Raji (cell line): ENCODE measurements around the gene LCE2B.

Source experiments
- POLR2A ChIP-seq: IDR thresholded peaks from 2 replicates; pipeline ENCODE4 v1.6.1; 2011; ENCODE audit warnings: low read depth, low read length, control low read depth; ENCODE audit not compliant: insufficient read depth

LCE2B gene

DNA sequence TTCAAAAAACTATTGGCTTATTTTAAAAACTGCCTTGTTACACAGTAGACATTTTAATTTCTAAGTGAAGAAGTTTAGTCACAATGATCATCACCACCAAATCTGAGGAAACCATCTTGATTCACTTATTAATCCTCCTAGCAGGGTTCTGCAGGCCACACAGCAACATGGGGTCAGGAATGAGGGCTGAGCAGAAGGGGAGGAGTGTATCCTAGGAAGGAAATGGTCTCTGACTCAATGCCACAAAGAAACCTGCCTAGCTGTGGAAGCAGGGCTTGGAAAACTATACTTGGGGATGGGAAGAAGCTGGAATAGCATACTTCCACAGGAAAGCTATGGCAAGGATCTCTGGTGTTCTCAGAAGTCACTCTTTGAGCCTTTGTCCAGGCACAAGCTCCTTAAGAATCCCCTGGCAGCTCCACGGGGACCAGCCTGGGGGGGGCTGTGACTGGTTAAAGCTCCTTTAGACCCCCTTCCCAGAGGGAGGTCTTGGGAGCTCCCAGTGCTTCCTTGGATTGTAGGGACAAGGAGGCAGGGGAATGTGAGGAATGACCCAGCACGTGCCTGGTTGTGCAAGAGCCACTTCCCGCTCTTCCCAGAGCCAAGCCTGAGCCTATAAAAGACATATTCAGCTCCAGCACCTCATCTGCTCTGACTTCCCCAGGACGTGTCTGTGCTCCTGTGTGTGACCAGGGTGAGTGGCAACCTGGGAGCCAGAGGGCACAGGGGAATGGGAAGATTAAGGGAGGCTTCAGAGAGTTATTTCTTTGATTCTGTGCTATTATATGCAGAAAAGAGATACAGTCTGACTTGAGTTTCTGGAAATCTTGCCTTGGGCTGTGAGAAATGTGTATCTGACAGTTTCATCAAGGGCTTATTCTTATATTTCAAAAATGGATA lies 12.0 kb downstream of the LCE2B start, which contains the start of gene LCE2A:
Gene LCE2A, plus strand, starts transcription at position 645 of the 900 bp plus-strand sequence. CDS start 557 bp downstream, outside the sequence.
- no peak for TF ChIP-seq POLR2A

DNA sequence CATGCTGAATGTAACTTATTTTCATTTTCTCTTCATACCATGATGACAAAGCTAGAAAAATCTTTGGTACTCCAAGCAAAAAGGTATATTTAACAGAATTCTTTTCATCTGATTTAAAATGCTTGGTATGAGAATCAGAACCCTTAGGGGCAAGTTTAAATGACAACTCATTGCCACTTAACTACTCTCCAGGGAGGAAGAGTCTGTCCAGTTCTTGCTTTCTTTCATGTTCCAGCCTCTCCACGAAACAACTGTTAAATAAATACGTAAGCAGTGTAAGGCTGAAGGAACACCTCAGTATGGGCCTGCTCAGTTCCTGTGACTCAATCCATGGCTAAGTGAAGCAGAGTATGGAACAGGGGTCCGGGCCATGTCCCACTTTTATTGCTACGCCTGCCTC lies 13.8 kb downstream of the LCE2B start:
- no peak for TF ChIP-seq POLR2A

DNA sequence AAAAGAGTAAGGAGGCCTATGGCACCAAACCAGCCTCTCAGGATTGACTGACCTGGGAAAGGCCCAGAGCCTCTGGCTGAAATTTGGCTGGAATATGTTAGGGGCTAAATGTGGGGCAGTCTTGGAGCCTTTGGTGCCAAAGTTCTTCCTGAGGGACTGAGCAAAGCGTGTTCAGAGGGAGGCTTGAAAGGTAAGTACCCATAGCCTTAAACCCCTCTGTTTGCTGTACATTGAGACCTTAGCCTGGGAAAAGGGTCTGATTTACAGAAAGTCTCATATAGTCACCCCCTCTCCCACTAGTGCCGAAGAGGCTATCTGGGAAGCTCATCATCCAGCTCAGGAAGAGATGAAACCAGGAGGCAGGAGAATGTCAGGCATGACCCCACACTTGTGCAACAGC lies 21.9 kb downstream of the LCE2B start, which contains the start of gene LCE4A:
Gene LCE4A, plus strand, starts transcription at position 301 of the 400 bp plus-strand sequence. CDS start 916 bp downstream, outside the sequence.
- no peak for TF ChIP-seq POLR2A

DNA sequence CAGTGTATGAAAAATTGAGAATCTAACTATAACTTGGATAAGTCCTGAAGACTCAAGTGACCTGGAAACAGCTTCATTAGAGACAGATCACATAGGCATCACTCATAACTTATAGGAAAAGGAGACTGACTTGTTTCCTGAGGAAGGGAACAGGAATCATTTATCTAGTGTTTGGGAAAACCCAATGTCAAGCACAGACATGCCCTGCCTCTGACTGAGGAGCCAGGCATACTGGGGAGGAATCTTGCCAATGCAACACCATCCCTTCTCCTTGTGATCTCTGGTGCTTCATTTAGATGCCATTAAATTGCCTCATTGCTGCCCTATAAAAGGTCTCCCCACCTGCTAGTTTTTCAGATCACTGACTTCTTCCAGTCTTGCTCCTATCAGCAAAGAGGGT lies 32.3 kb downstream of the LCE2B start:
- no peak for TF ChIP-seq POLR2A

DNA sequence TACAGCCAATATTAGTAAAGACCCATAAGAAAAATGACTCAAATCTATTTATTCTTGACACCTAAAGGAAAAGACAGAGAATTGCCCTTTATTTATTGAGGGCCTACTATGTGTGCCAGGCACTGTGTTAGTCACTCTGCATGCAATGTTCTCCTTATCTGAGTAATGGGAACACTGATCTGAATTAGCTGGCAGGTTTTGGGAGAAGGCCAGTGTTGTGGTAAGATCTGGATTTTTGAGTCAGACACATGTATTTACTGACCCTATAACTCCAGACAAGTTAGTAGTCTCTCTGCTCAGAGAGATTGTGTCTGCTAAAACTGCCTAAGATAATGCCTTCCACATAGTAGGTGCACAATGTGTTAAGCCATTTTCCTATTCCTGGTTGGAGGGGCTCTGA lies 39.3 kb downstream of the LCE2B start:
- TF ChIP-seq POLR2A = no peak

DNA sequence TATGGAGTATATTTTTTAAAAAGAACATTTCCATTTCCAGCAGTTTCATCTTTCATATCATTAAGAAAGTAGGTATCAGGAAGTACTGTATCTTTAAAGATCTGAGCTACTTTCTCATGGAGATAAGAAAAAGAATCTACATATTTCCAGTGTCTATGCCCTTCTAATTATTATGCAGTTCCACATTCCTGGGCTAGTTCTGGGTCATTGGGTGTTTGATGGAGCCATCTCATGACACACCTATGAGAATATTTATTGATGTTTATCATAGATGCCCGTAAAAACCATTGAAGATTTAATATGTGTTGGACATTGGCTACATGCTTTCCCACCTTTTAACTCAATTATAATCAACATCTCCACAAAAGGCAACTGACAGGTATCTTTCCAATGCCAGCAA lies 43.1 kb downstream of the LCE2B start:
- TF ChIP-seq POLR2A = no peak

DNA sequence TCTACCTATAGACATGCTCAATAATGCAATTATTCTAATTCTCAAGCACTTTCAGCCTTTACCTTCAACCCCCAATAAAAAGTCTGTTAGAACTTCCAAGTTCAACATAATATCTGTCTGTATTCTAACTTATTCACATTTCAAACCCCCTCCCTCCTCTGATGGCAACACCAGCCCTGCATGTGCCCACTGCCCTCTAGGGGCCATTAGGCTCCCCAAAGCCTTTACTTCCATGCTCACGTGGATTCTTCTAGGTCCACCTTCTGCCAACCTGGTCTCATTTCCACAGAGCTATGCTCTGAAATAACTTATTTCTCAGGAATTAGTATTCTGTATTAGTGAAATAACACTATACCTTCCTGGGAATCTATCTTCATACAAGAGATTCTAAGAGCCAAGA lies 49.7 kb downstream of the LCE2B start:
- no peak for TF ChIP-seq POLR2A
